Measurements from ENCODE around the gene MTR.

GRCh38 chr1:236830560-236830959 lies 35.5 kb downstream of the MTR start:
- TF ChIP-seq CTCF (IDR thresholded peaks at IDR 0.05) (no peak), POLR2A (IDR thresholded peaks at IDR 0.05) (no peak)

All from heart left ventricle (tissue), 13 donors.